ENCODE data around the gene DEGS2. TPM values are rescaled to one million over a fixed set of nuclear protein-coding genes. Genes with fewer than 3 reads are reported as not detected.

DEGS2 gene
- total and polyA plus RNA-seq, 2 of the 13 experiments (the other 11 are each of a cell fraction or from before 2014, with no cell fraction given): 0.09 TPM

DNA sequence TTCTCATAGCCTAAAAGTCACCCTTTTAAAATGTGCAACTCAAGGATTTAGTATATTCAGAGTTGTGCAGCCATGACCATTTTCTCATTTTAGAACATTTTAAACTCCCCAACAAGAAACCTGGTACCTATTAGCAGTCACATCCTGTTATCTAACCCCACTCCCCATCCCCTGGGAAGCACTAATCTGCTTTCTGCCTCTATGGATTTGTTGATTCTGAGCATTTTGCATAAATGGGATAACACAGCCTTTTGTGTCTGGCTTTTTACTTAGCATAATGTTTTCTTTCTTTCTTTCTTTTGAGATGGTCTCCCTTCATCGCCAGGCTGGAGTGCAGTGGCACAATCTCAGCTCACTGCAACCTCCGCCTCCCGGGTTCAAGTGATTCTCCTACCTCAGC, 40.9 kb upstream of the DEGS2 start (continued):
- TF ChIP-seq ZHX1 (CRISPR knock-in tag; IDR thresholded peaks at IDR 0.05; ENCODE audit: low read depth) (no peak), BHLHE40 (IDR thresholded peaks at IDR 0.05; ENCODE audit: low read length) (no peak), ZFP36L2 (CRISPR knock-in tag; IDR thresholded peaks at IDR 0.05) (no peak), ZNF143 (CRISPR knock-in tag; IDR thresholded peaks at IDR 0.05) (no peak)

DNA sequence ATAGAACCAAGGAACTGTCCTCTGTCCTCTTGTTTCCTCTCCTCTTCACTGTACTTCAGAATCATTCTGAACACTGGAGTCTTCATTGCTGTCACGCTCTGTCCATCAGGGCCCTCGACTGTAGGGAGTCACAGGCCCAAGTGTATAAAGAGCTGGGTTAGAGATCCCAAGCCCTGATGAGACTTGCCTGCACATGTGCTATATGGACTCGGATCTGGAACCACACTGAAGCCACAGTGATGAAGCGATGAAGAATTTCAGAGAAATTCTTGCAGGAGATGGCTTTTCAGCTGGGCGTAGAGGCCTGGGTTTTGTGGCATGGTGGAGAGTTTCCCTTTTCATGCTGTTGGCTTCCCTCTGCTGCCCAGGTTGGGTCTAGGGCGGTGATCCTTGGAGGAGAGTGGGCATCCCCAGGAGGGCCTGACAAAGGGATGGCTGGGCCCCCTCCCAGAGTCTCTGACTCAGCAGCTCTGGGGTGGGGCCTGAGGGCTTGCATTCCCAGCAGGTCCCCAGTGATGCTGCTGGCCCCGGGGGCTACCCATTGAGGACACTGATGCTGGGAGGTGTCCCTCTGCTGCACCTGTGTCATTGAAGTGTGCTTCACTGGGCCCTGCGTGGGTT, 39.9 kb upstream of the DEGS2 start:
- ChIA-PET POLR2A (no interaction called here), CTCF (ENCODE audit: low intra/inter-chr PET ratio, low total read pairs) (no interaction called here)
- Histone ChIP-seq H3K79me2 (ENCODE audit: insufficient read depth, low read length) (no peaks in the 10 kb centered on the region), H3K4me1 (ENCODE audit: insufficient read depth, low read length) (peaks cover 43% of the 10 kb centered on the region), H3K27me3 (ENCODE audit: control insufficient read depth in 1 of 2, insufficient read depth in 2 of 2, low read length in 2 of 2) (no peaks in the 10 kb centered on the region), H3K4me3 (replicated peaks in 1 of 3; ENCODE audit: insufficient read depth in 1 of 3, low read depth in 2 of 3, low read length in 3 of 3) (no peak overlapping the region), H3K4me2 (ENCODE audit: low read depth, low read length) (no peak overlapping the region), H3K9me3 (ENCODE audit: low read length) (no peaks in the 10 kb centered on the region), H2AFZ (ENCODE audit: low read length) (no peak overlapping the region), H3K36me3 (replicated peaks in 1 of 2; ENCODE audit: control insufficient read depth in 1 of 2, insufficient read depth in 2 of 2, low read length in 2 of 2) (no peaks in the 10 kb centered on the region), H4K20me1 (ENCODE audit: insufficient read depth, low read length) (no peaks in the 10 kb centered on the region), H3K9ac (ENCODE audit: insufficient read depth, low read depth, low read length) (no peak overlapping the region), H3K27ac (ENCODE audit: extremely low read length, insufficient read depth, low read length) (no peak overlapping the region)
- in situ Hi-C loops (cut with HindIII; ENCODE audit: extremely low pct_ligation_motif_present, low pct_unique_long_range_greater_than_20kb): no loop called here
- FAIRE-seq (no peak), DNase-seq (ENCODE audit: low spot score) (no peak), ATAC-seq (no peak; the same call in 2 of the 3 replicates)
- intact Hi-C loops (cut with micrococcal nuclease; ENCODE audit: unreplicated experiment): no loop called here
- WGBS (ENCODE audit: low lambda C conversion rate): 73% methylated on average over 7 of the region's 8 CpGs
- BruUV-seq (replicated peaks): no TSS peak
- TF ChIP-seq TCF12 (IDR thresholded peaks at IDR 0.05): no peak
- TF ChIP-seq TCF12 (CRISPR knock-in tag; IDR thresholded peaks at IDR 0.05): no peak
- TF ChIP-seq SAP130 (CRISPR knock-in tag; IDR thresholded peaks at IDR 0.05; ENCODE audit: low read depth): no peak
- TF ChIP-seq SCMH1 (CRISPR knock-in tag; IDR thresholded peaks at IDR 0.05; ENCODE audit: borderline replicate concordance): no peak
- no peak for TF ChIP-seq ZZZ3 (CRISPR knock-in tag; IDR thresholded peaks at IDR 0.05; ENCODE audit: borderline replicate concordance)
- TF ChIP-seq RBFOX2 (IDR thresholded peaks at IDR 0.05; ENCODE audit: low read depth, low read length): no peak
- TF ChIP-seq NFE2L2 (IDR thresholded peaks at IDR 0.05; ENCODE audit: low read length): no peak
- TF ChIP-seq SMC3 (IDR thresholded peaks at IDR 0.05; ENCODE audit: low read length): no peak
- TF ChIP-seq MAF1 (CRISPR knock-in tag; IDR thresholded peaks at IDR 0.05; ENCODE audit: borderline replicate concordance): no peak
- TF ChIP-seq ZNF878 (CRISPR knock-in tag; IDR thresholded peaks at IDR 0.05): no peak
- no peak for TF ChIP-seq ZNF672 (CRISPR knock-in tag; IDR thresholded peaks at IDR 0.05)
- TF ChIP-seq ARID2 (CRISPR knock-in tag; IDR thresholded peaks at IDR 0.05; ENCODE audit: borderline replicate concordance): no peak

All from HepG2 (cell line).